Chondrocyte (in vitro differentiated cells): ENCODE measurements around the gene PGLYRP4. TPM values are rescaled to one million over a fixed set of nuclear protein-coding genes. Genes with fewer than 3 reads are reported as not detected.

ENCODE experiments used
- DNase-seq: peaks from one replicate; pipeline ENCODE4 v3.0.0; 2021; ENCODE audit warnings: mixed read lengths, low spot score
- H3K27ac Mint-ChIP-seq: one replicate; pipeline ENCODE4 v1.8.0; 2021; ENCODE audit warnings: mild to moderate bottlenecking, moderate library complexity, mixed read lengths; ENCODE audit not compliant: unreplicated experiment
- H3K27me3 Mint-ChIP-seq: 2 replicates; pipeline ENCODE4 v1.8.0; 2021; ENCODE audit warnings: low read depth, mixed read lengths
- H3K36me3 Mint-ChIP-seq: 2 replicates; pipeline ENCODE4 v1.8.0; 2021; ENCODE audit warnings: low read depth, mixed read lengths
- H3K4me1 Mint-ChIP-seq: 2 replicates; pipeline ENCODE4 v1.8.0; 2021; ENCODE audit warnings: low read depth, mild to moderate bottlenecking, mixed read lengths
- H3K4me3 Mint-ChIP-seq: one replicate; pipeline ENCODE4 v1.8.0; 2021; ENCODE audit warnings: mild to moderate bottlenecking, moderate library complexity, mixed read lengths; ENCODE audit not compliant: unreplicated experiment
- H3K9me3 Mint-ChIP-seq: 2 replicates; pipeline ENCODE4 v1.8.0; 2021; ENCODE audit warnings: low read depth, mixed read lengths
- total RNA-seq: library from RNA; stranded (reverse); gene quantifications from 3 replicates; pipeline ENCODE4 v1.2.1, GENCODE V29; 2021
- TF ChIP-seq, protein P1 (sequence below): fragments of 200-600 bp; sonication (generic); IDR thresholded peaks from 2 replicates; pipeline ENCODE4 v1.5.0; 2021; ENCODE audit warnings: antibody characterized with exemption, mild to moderate bottlenecking, moderate library complexity

PGLYRP4 gene
- total RNA-seq, 1 donor from 2014 or later, result not detected

DNA sequence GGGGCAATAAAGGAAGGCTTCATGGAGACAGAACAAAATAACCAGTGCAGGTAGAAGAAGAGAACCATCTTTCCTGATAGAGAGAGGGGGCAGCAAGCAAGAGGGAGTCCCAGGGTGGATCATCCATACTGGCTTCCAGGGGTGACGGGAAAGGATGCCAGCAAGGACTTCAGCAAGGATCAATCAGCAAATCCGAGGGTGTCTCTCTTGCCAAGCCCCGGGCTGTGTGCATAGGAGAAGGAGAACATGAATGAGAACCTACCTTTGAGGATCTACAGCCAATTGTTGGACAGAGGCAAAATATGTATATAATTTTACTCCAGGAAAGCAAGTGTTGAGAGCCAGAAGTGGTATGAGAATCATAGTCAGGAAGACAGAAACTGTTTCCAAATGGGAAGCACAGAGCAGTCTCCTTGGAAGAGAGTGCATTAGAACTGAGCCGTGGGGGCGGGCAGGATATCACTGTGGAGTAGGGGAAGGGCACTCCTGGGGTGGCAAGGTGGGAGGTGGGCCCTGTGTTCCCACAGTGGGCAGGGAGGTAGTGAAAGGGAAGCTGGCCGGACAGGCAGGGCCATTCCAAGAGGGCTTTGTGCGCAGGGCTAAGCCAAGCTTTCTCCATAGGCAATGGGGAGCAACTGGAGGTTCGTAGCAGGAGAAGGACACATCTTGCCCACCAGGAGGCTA is 7.9 kb upstream of the PGLYRP4 start:
- H3K27ac Mint-ChIP-seq, result no peak overlapping the region
- DNase-seq, result no peak
- H3K9me3 Mint-ChIP-seq, result no peaks in the 10 kb centered on the region
- no peaks in the 10 kb centered on the region for H3K36me3 Mint-ChIP-seq
- TF ChIP-seq, protein P1, sequence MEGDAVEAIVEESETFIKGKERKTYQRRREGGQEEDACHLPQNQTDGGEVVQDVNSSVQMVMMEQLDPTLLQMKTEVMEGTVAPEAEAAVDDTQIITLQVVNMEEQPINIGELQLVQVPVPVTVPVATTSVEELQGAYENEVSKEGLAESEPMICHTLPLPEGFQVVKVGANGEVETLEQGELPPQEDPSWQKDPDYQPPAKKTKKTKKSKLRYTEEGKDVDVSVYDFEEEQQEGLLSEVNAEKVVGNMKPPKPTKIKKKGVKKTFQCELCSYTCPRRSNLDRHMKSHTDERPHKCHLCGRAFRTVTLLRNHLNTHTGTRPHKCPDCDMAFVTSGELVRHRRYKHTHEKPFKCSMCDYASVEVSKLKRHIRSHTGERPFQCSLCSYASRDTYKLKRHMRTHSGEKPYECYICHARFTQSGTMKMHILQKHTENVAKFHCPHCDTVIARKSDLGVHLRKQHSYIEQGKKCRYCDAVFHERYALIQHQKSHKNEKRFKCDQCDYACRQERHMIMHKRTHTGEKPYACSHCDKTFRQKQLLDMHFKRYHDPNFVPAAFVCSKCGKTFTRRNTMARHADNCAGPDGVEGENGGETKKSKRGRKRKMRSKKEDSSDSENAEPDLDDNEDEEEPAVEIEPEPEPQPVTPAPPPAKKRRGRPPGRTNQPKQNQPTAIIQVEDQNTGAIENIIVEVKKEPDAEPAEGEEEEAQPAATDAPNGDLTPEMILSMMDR, result no peak
- peaks cover 30% of the 10 kb centered on the region for H3K27me3 Mint-ChIP-seq
- no peak overlapping the region for H3K4me3 Mint-ChIP-seq
- H3K4me1 Mint-ChIP-seq, result no peaks in the 10 kb centered on the region

- Mint-ChIP-seq H3K27ac (no peak overlapping the region), H3K4me1 (no peaks in the 10 kb centered on the region), H3K9me3 (no peaks in the 10 kb centered on the region), H3K4me3 (no peak overlapping the region), H3K27me3 (peaks cover 32% of the 10 kb centered on the region), H3K36me3 (no peaks in the 10 kb centered on the region)
- TF ChIP-seq, protein P1, result peak; percentile 65
- DNase-seq, result no peak
Observed at GRCh38 chr1:153355445-153356071, 6.9 kb upstream of the PGLYRP4 start.

DNA sequence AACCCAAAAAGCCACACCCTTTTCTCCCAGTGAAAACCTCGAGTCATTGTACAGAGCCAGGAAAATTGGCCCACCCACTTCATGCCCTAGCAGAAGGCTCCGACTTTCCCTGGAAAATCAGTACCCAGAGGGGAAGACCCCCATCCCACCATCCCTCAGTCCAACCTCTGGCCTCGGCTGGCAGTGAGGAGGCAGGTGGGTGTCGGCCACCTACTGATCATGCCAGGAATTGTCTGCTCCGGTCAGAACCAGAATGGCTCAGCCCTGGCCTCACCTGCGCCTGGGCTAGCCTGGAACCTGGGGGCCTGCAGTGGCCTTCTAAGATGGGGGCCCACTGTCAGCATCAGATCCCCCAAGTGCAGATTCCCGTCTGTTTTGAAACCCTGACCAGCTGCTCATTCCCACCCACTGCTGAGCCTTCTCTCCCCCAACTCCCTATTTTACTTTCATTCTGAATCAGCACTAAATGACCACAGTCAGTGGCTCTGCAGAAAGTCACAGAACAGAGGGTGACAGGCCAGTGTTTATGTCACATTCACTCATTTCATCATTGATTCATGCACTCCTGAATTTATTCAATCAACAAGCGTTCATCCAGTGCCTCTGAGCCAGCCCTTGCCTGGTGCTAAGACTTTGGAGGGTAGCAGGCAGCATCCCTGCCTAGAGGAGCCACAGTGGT is 6.0 kb upstream of the PGLYRP4 start:
- TF ChIP-seq, protein P1, result no peak
- Mint-ChIP-seq H3K27ac (no peak overlapping the region), H3K4me1 (no peaks in the 10 kb centered on the region), H3K36me3 (no peaks in the 10 kb centered on the region), H3K9me3 (no peaks in the 10 kb centered on the region), H3K4me3 (no peak overlapping the region), H3K27me3 (peaks cover 36% of the 10 kb centered on the region)
- DNase-seq, result no peak

GRCh38 chr1:153353226-153353947 is 4.7 kb upstream of the PGLYRP4 start:
- Mint-ChIP-seq H3K36me3 (no peaks in the 10 kb centered on the region), H3K9me3 (no peaks in the 10 kb centered on the region), H3K27ac (no peak overlapping the region), H3K4me3 (no peak overlapping the region), H3K4me1 (no peaks in the 10 kb centered on the region), H3K27me3 (peaks cover 42% of the 10 kb centered on the region)
- no peak for DNase-seq
- TF ChIP-seq, protein P1, result peak; percentile 62

DNA sequence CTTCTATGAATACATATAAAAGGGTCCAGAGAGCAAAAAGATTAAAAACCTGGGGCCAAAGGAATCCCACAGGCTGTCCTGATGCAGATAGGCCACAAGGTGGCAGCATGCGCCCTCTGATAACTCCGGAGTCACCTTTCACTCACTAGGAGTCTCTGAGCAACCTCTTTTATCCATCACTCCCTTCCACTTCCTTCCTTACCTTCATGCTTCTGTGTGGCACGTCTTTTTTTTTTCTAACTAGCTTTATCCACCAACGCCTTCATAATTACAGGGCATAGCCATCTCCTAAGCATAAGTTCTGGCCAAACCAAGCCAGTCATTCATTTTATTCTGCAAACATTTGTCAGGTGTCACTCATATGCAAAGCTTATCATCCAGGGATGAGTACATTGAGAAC is 3.9 kb upstream of the PGLYRP4 start:
- no peak overlapping the region for H3K27ac Mint-ChIP-seq

More for the DNA sequence above, 3.9 kb upstream of the PGLYRP4 start:
- Mint-ChIP-seq H3K9me3 (no peaks in the 10 kb centered on the region), H3K27me3 (peaks cover 43% of the 10 kb centered on the region), H3K4me1 (no peaks in the 10 kb centered on the region), H3K36me3 (no peaks in the 10 kb centered on the region), H3K4me3 (no peak overlapping the region)
- TF ChIP-seq, protein P1, result peak; percentile 97
- no peak for DNase-seq
